ENCODE measurements around the gene PBXIP1. TPM values are rescaled to one million over a fixed set of nuclear protein-coding genes. Genes with fewer than 3 reads are reported as not detected.

Gene PBXIP1
- polyA plus RNA-seq, 4 donors, result 31.9 to 97.8 (median 37.8) TPM

- Histone ChIP-seq H3K27me3 (ENCODE audit: control insufficient read depth in 3 of 3, insufficient read depth in 3 of 3, low read length in 3 of 3) (no peaks in the 10 kb centered on the region), H3K36me3 (ENCODE audit: control insufficient read depth in 3 of 3, insufficient read depth in 2 of 3, low read depth in 1 of 3, low read length in 3 of 3) (peaks cover 0 to 42% (median 5%) of the 10 kb centered on the region in 3 donors), H3K27ac (ENCODE audit: low read depth in 1 of 3, low read length in 2 of 3) (no peak overlapping the region), H3K9me3 (ENCODE audit: control insufficient read depth in 2 of 2, insufficient read depth in 1 of 2, low read depth in 1 of 2, low read length in 1 of 2) (no peaks in the 10 kb centered on the region), H3K4me1 (ENCODE audit: control insufficient read depth in 3 of 3, insufficient read depth in 2 of 3, low read depth in 1 of 3, low read length in 2 of 3) (peaks cover 4 to 30% (median 10%) of the 10 kb centered on the region in 3 donors), H3K4me3 (ENCODE audit: low read depth in 1 of 3, low read length in 3 of 3) (no peak overlapping the region)
- no peak for FAIRE-seq
- WGBS, 3 donors, result 67 to 75% (median 68%) methylated on average over 2 of the region's 2 CpGs
- DNase-seq, result no peak
Observed at GRCh38 chr1:154953611-154954038, 2.3 kb downstream of the PBXIP1 start.

- Histone ChIP-seq H3K4me1 (ENCODE audit: control insufficient read depth in 3 of 3, insufficient read depth in 2 of 3, low read depth in 1 of 3, low read length in 2 of 3) (peaks cover 4 to 30% (median 10%) of the 10 kb centered on the region in 3 donors), H3K27me3 (ENCODE audit: control insufficient read depth in 3 of 3, insufficient read depth in 3 of 3, low read length in 3 of 3) (no peaks in the 10 kb centered on the region), H3K4me3 (ENCODE audit: low read depth in 1 of 3, low read length in 3 of 3) (no peak overlapping the region), H3K9me3 (ENCODE audit: control insufficient read depth in 2 of 2, insufficient read depth in 1 of 2, low read depth in 1 of 2, low read length in 1 of 2) (no peaks in the 10 kb centered on the region), H3K27ac (ENCODE audit: low read depth in 1 of 3, low read length in 2 of 3) (peak overlapping the region in 1 of 3 donors; percentile 59), H3K36me3 (ENCODE audit: control insufficient read depth in 3 of 3, insufficient read depth in 2 of 3, low read depth in 1 of 3, low read length in 3 of 3) (peaks cover 0 to 45% (median 8%) of the 10 kb centered on the region in 3 donors)
- WGBS, 3 donors, result 72 to 77% (median 75%) methylated on average over 6 of the region's 6 CpGs
- DNase-seq, result no peak
- FAIRE-seq, result no peak
Observed at GRCh38 chr1:154952664-154953063, 3.2 kb downstream of the PBXIP1 start.

GRCh38 chr1:154951901-154952657 lies 3.8 kb downstream of the PBXIP1 start:
- Histone ChIP-seq H3K9me3 (ENCODE audit: control insufficient read depth in 2 of 2, insufficient read depth in 1 of 2, low read depth in 1 of 2, low read length in 1 of 2) (no peaks in the 10 kb centered on the region), H3K27ac (ENCODE audit: low read depth in 1 of 3, low read length in 2 of 3) (peak overlapping the region in 1 of 3 donors; percentile 59), H3K36me3 (ENCODE audit: control insufficient read depth in 3 of 3, insufficient read depth in 2 of 3, low read depth in 1 of 3, low read length in 3 of 3) (peaks cover 0 to 51% (median 8%) of the 10 kb centered on the region in 3 donors), H3K27me3 (ENCODE audit: control insufficient read depth in 3 of 3, insufficient read depth in 3 of 3, low read length in 3 of 3) (no peaks in the 10 kb centered on the region), H3K4me1 (ENCODE audit: control insufficient read depth in 3 of 3, insufficient read depth in 2 of 3, low read depth in 1 of 3, low read length in 2 of 3) (peaks cover 4 to 26% (median 10%) of the 10 kb centered on the region in 3 donors), H3K4me3 (ENCODE audit: low read depth in 1 of 3, low read length in 3 of 3) (no peak overlapping the region)
- DNase-seq (peak in 1 of 2 donors; percentile 40), FAIRE-seq (no peak)
- WGBS, 3 donors, result 64 to 66% (median 64%) methylated on average over 15 of the region's 15 CpGs

- no peak for FAIRE-seq
- H3K4me1 ChIP-seq (ENCODE audit: control insufficient read depth in 3 of 3, insufficient read depth in 2 of 3, low read depth in 1 of 3, low read length in 2 of 3), result peaks cover 5 to 31% (median 6%) of the 10 kb centered on the region in 3 donors
- no peak overlapping the region for H3K4me3 ChIP-seq (ENCODE audit: low read depth in 1 of 3, low read length in 3 of 3)
- DNase-seq, result no peak
- no peak overlapping the region for H3K27ac ChIP-seq (ENCODE audit: low read depth in 1 of 3, low read length in 2 of 3)
- H3K9me3 ChIP-seq (ENCODE audit: control insufficient read depth in 2 of 2, insufficient read depth in 1 of 2, low read depth in 1 of 2, low read length in 1 of 2), result no peaks in the 10 kb centered on the region
- peaks cover 7 to 64% (median 8%) of the 10 kb centered on the region in 3 donors for H3K36me3 ChIP-seq (ENCODE audit: control insufficient read depth in 3 of 3, insufficient read depth in 2 of 3, low read depth in 1 of 3, low read length in 3 of 3)
- no peaks in the 10 kb centered on the region for H3K27me3 ChIP-seq (ENCODE audit: control insufficient read depth in 3 of 3, insufficient read depth in 3 of 3, low read length in 3 of 3)
- WGBS, 3 donors, result 94 to 98% (median 95%) methylated on average over 11 of the region's 11 CpGs
Observed at GRCh38 chr1:154948079-154948478, 7.8 kb downstream of the PBXIP1 start.

- peaks cover 4 to 31% (median 11%) of the 10 kb centered on the region in 3 donors for H3K4me1 ChIP-seq (ENCODE audit: control insufficient read depth in 3 of 3, insufficient read depth in 2 of 3, low read depth in 1 of 3, low read length in 2 of 3)
- H3K4me3 ChIP-seq (ENCODE audit: low read depth in 1 of 3, low read length in 3 of 3), result no peak overlapping the region
- H3K9me3 ChIP-seq (ENCODE audit: control insufficient read depth in 2 of 2, insufficient read depth in 1 of 2, low read depth in 1 of 2, low read length in 1 of 2), result no peaks in the 10 kb centered on the region
- H3K27me3 ChIP-seq (ENCODE audit: control insufficient read depth in 3 of 3, insufficient read depth in 3 of 3, low read length in 3 of 3), result no peaks in the 10 kb centered on the region
- DNase-seq, result no peak
- H3K36me3 ChIP-seq (ENCODE audit: control insufficient read depth in 3 of 3, insufficient read depth in 2 of 3, low read depth in 1 of 3, low read length in 3 of 3), result peaks cover 7 to 53% (median 8%) of the 10 kb centered on the region in 3 donors
- no peak for FAIRE-seq
- H3K27ac ChIP-seq (ENCODE audit: low read depth in 1 of 3, low read length in 2 of 3), result peak overlapping the region in 1 of 3 donors; percentile 13
- 83 to 89% (median 88%) methylated on average over 17 of the region's 17 CpGs for WGBS, 3 donors
Observed at GRCh38 chr1:154945962-154946850, 9.7 kb downstream of the PBXIP1 start.

GRCh38 chr1:154945160-154945961 lies 10.5 kb downstream of the PBXIP1 start:
- FAIRE-seq (no peak), DNase-seq (no peak)
- Histone ChIP-seq H3K4me3 (ENCODE audit: low read depth in 1 of 3, low read length in 3 of 3) (no peak overlapping the region), H3K27ac (ENCODE audit: low read depth in 1 of 3, low read length in 2 of 3) (peak overlapping the region in 2 of 3 donors; percentile 78 to 83), H3K9me3 (ENCODE audit: control insufficient read depth in 2 of 2, insufficient read depth in 1 of 2, low read depth in 1 of 2, low read length in 1 of 2) (no peaks in the 10 kb centered on the region), H3K4me1 (ENCODE audit: control insufficient read depth in 3 of 3, insufficient read depth in 2 of 3, low read depth in 1 of 3, low read length in 2 of 3) (peaks cover 4 to 38% (median 11%) of the 10 kb centered on the region in 3 donors), H3K27me3 (ENCODE audit: control insufficient read depth in 3 of 3, insufficient read depth in 3 of 3, low read length in 3 of 3) (no peaks in the 10 kb centered on the region), H3K36me3 (ENCODE audit: control insufficient read depth in 3 of 3, insufficient read depth in 2 of 3, low read depth in 1 of 3, low read length in 3 of 3) (peaks cover 3 to 44% (median 7%) of the 10 kb centered on the region in 3 donors)
- WGBS, 3 donors, result 71 to 83% (median 76%) methylated on average over 15 of the region's 15 CpGs

- H3K9me3 ChIP-seq (ENCODE audit: control insufficient read depth in 2 of 2, insufficient read depth in 1 of 2, low read depth in 1 of 2, low read length in 1 of 2), result no peaks in the 10 kb centered on the region
- H3K27ac ChIP-seq (ENCODE audit: low read depth in 1 of 3, low read length in 2 of 3), result peak overlapping the region; percentile 34 to 83 (median 78)
- H3K4me3 ChIP-seq (ENCODE audit: low read depth in 1 of 3, low read length in 3 of 3), result no peak overlapping the region
- DNase-seq, result peak; percentile 89 to 93
- 16 to 43% (median 23%) methylated on average over 9 of the region's 9 CpGs for whole genome bisulfite sequencing, 3 donors
- H3K4me1 ChIP-seq (ENCODE audit: control insufficient read depth in 3 of 3, insufficient read depth in 2 of 3, low read depth in 1 of 3, low read length in 2 of 3), result peaks cover 4 to 40% (median 14%) of the 10 kb centered on the region in 3 donors
- peaks cover 3 to 41% (median 7%) of the 10 kb centered on the region in 3 donors for H3K36me3 ChIP-seq (ENCODE audit: control insufficient read depth in 3 of 3, insufficient read depth in 2 of 3, low read depth in 1 of 3, low read length in 3 of 3)
- FAIRE-seq, result no peak
- H3K27me3 ChIP-seq (ENCODE audit: control insufficient read depth in 3 of 3, insufficient read depth in 3 of 3, low read length in 3 of 3), result no peaks in the 10 kb centered on the region
Observed at GRCh38 chr1:154944401-154945159, 11.3 kb downstream of the PBXIP1 start.

All from small intestine (tissue), 7 donors.